Measurements from ENCODE around the gene TPST1.

GRCh38 chr7:66267249-66267648 lies 62.1 kb downstream of the TPST1 start:
- TF ChIP-seq POLR2A (IDR thresholded peaks at IDR 0.05) (no peak), CTCF (IDR thresholded peaks at IDR 0.05) (no peak), EP300 (IDR thresholded peaks at IDR 0.05) (no peak), POLR2AphosphoS5 (IDR thresholded peaks at IDR 0.05) (peak in 1 of 3 donors; percentile 11)
